CD4-positive, alpha-beta T cell treated with Interleukin-10 for 1 hour (primary cell): Measurements from ENCODE around the gene CCDC90B.
"Not testable (repeated sequence)": the region's sequence is repeated elsewhere in the genome, so short reads cannot be mapped to it uniquely, and the experiment has no call there.

Experiments
- DNase-seq: peaks from one replicate; pipeline ENCODE4 v3.0.0-alpha.2; 2020

Gene CCDC90B

DNA sequence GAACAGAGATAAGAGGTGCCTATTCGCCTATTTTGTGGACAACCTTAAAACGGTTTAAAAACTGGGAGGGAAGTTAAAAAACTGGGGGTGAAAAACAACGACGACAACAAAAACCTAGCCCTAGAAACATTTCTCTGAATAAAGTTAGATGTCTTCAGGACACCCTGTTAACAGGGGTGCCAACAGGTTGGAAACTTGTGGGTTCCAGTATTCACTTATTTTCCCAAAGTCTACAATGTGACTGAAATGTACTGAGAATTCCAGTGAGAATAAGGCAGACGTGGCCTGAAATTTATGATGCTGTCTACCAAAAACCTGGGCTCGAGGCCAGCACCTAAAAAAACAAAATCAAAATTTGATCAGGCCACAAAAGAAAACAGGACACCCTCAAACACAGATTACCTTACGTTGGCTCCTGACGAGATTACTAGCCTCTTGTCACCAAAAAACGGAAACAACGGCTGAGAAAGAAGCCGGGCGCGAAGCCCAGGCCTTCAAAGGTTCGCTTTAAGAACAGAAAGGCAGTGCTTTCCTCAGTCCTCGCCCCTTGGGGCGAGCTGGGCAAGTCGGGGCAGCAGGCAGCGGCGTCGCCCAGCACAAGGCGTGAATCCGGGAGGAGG, 906 bp downstream of the CCDC90B start:
- no peak for DNase-seq

GRCh38 chr11:83284501-83285150, 1.5 kb downstream of the CCDC90B start:
- DNase-seq, result no peak

- DNase-seq, result no peak
Observed at GRCh38 chr11:83282084-83282716, 4.0 kb downstream of the CCDC90B start.

DNA sequence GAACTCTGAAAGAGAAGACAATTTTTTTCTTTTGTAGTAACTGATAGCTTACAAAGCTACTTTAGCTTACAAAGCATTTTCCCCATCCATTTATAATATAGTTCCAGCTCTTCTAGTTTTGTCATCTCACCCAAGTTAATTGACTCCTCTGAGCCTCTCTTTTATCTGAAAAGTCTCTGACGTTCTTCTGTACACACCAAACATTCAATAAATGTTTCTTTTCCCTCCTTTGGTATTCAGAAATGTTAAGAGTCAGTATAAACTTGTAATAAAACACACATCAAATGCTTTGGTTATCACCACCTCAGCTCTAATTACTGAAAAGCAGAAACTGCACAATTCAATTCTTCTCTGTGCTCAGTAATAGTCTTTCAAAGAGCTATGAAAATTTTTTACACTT, 5.9 kb downstream of the CCDC90B start:
- DNase-seq, result no peak

GRCh38 chr11:83278351-83278750, 7.8 kb downstream of the CCDC90B start:
- no peak for DNase-seq

DNA sequence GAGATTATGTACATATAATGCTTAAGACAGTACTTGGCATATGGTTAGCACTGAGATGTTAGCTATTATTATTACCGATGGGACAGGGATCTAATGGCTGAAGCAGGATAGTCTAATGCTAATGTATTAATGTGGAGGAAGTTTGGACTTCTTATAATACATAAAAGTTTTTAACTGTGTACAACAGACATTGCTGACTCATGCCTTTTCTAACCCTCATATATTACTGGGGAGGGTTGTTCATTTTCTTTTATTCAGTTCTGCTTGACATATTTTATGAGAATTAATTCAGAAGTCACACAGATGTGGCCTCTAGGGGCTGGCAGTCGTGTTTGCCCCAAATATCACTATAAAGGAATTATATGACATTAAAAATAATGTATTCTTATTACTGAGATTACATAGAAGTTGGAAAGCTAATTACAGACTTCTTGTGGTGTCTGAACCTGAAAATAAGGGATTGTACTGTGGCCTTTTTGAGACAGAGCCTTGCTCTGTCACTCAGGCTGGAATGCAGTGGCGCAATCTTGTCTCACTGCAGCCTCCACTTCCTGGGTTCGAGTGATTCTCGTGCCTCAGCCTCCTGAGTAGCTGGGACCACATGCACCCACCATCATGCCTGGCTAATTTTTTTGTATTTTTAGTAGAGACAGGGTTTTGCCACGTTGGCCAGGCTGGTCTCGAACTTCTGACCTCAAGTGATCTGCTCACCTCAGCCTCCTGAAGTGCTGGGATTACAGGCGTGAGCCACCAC, 10.1 kb downstream of the CCDC90B start:
- no peak for DNase-seq

DNA sequence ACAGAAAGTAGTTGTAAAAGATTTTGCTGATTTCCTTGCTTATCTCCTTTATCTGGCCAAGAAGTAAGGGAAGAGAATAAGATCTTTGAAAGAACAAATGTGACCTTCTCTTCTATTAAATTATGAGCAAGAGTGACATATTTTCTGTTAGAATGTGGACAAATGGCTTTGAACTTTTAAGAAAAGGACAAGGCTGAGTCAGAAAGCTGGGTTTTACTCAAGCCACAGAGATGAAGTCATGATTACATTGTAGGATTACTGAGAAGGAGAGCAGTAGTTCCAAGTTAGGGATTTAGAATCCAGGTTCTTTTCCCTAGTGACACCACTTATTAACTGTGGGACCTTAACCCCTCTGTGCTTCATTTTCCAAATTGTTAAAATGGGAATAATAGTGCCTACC, 13.5 kb downstream of the CCDC90B start:
- no peak for DNase-seq

GRCh38 chr11:83271734-83272133, 14.4 kb downstream of the CCDC90B start:
- not testable (repeated sequence) for DNase-seq

DNA sequence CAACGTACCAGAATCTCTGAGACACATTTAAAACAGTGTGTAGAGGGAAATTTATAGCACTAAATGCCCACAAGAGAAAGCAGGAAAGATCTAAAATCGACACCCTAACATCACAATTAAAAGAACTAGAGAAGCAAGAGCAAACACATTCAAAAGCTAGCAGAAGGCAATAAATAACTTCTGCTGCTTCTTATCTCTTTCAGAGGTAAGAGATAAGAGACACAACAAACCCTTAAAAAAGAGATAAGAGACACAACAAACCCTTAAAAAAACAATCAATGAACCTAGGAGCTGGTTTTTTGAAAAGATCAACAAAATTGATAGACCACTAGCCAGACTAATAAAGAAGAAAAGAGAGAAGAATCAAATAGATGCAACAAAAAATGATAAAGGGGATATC, 17.1 kb downstream of the CCDC90B start:
- DNase-seq, result not testable (repeated sequence)

DNA sequence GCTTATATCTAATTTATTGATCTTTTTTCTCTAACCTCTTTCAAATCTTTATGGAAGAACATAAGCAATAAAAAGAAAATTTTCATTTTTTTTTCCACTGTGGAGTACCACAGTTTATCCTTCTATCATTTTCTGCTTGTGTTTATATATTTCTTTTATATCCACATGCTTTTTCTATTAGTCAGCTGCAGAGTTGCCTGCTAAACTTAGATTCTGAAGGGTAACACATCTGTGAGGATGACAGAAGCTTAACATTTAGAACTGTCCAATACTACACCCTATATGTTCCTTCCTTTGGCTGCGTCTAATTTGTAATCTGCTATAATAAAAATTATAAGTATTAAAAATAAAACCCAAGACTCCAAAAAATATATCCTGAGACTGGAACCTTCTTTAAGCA, 20.8 kb downstream of the CCDC90B start:
- DNase-seq, result no peak

DNA sequence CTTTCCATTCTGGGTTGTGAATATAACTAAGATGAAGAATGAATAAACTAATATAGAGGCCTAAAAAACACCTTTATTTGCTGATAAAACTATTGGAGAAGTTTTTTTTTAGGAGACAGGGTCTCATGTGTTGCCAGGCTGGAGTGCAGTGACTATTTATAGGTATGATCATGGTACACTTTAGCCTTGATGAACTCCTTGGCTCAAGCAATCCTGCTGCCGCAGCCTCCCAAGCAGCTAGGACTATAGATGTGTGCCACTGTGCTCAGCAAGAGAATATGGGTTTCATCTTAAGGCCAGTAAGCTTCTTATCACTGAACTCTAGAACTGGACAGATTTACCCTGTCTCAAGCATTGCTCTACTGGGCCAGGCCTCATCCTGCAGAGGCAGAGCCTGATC, 26.6 kb downstream of the CCDC90B start:
- no peak for DNase-seq

GRCh38 chr11:83257761-83258168, 28.4 kb downstream of the CCDC90B start:
- no peak for DNase-seq

DNA sequence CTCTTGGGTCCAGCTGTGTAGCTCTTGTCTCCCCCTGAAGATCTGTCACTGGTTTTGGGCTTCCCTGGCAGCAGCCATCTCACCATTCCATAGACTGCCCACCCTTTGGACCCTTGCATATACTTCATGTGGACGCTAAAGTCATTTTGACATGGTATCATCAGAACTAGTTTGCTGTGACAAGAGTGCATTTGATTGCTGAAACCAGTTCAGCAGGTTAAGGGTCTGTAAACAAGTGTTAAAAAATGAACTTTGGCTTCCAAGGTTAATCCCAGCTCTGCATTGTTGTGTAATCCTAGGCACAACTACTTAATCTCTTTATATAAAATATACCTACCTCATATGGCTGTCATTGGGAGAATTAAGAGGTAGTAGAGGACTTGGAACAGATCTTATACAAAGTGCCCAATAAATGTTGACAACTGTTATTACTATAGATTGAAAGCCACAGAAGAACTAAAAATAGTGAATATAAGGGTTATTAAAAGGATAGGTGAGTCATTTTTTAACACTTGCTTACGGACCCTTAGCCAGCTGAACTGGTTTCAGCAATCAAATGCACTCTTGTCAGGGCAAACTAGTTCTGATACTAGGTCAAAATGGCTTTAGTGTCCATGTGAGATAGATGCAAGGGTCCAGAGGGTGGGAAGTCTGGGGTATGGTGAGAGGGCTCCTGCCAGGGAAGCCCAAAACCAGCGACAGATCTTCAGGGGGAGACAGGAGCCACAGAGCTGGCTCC, 29.4 kb downstream of the CCDC90B start:
- no peak for DNase-seq

DNA sequence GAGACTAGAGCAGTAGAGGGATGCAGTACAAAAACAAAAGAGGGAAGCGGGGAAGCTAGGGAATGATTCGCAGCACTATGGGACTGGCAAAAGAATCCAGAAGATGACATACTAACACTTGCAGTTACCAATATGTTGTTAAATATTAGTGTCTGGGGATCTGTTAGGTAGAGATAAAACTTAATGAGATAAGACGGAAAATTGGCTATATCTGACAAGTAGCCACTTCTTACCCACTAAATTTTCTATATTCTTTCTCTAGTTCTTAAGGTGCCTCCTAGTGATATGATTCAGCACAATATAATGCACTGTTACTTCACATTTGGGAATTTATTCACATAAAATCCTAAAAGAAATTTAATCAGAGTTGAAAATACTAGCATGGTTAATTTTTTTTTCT, 30.8 kb downstream of the CCDC90B start:
- DNase-seq, result no peak

DNA sequence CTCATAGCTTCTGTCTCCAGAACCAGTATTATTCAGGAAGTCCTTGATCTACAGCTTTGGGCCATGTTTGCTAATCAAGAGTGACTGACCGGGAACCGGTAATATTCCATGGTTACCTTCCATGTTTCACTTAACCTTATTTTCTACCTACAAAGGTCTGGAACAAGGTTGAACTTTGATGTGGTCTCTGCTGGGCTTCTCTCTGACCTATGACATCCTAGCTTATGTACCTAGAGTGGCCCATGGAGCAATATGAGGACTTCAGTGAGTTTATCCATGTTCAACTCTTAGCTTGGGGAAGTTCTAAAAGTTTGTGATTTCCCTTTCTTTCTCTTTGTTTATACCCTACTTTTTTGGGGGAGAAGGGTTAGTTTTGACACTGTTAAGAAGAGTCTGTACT, 33.2 kb downstream of the CCDC90B start:
- DNase-seq, result no peak

DNA sequence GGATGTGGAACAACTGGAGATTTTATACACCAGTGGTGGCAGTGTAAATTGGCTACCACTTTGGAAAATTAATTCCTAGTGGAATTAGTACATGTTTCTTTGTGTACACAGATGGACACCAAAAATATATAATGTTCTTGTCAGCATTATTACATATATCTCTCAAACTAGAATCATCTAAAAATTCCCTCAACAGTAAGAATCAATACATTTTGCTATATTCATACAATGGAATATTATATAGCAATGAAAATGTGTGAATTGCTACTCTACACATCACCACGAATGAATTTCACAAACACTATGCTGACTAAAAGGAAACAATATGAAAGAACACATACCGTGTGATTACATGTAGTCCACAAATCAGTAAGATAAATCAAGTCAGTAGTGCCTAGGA, 33.9 kb downstream of the CCDC90B start:
- DNase-seq, result no peak

- DNase-seq, result peak; percentile 52
Observed at GRCh38 chr11:83249972-83250593, 36.1 kb downstream of the CCDC90B start.

DNA sequence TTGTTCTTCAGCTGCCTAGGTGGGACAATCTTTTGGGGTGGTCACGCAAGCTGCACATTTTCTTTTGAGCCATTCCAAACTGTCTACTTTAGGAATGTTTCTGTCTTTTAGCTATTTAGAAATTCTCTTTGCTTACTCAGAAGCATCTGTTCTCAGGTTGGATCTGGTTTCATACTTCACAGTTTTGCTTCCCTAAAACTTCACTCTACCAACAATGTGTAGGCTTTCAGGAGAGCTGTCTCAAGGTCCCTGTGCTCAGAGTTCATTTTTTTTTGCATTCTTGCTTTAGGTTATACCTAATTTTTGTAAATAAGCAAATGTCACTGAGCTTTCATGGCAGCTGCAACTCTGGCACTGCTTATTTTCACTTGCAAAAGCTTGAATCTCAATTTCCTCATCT, 36.7 kb downstream of the CCDC90B start:
- DNase-seq, result no peak

DNA sequence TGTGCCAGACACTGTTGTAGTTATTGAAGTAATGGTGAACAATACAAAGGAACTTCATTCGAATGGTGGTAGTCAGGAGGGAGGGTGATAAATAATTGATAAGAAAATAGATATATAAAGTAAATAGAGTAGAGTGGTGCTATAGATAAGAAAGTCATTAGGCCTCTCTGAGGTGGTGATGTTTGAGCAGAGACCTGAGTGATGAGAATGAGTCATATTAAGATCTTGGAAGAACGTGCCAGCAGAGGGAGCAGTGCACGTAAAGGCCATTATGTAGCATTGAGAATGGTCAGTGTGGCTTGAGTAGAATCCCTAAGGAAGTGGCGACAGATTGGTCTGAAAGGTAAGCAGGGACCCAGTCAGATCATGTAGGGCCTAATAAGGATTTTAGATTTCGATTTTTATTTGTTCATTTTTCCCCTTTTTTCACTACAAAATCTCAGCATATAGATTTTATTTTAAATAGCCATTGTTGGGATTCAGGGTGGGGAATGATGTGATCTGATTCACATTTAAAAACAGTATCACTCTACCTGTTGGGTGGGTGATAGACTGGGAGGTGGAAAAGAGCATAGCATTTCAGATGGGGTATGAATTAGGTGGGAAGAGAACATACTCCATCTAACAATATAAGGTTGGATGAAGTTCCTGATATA, 44.7 kb downstream of the CCDC90B start:
- DNase-seq, result no peak

- no peak for DNase-seq
Observed at GRCh38 chr11:83238111-83238510, 48.1 kb downstream of the CCDC90B start.

GRCh38 chr11:83235825-83236224, 50.3 kb downstream of the CCDC90B start:
- DNase-seq, result no peak

- DNase-seq, result no peak
Observed at GRCh38 chr11:83223457-83223856, 62.7 kb downstream of the CCDC90B start.
